ENCODE results near the gene LRP1.

DNA sequence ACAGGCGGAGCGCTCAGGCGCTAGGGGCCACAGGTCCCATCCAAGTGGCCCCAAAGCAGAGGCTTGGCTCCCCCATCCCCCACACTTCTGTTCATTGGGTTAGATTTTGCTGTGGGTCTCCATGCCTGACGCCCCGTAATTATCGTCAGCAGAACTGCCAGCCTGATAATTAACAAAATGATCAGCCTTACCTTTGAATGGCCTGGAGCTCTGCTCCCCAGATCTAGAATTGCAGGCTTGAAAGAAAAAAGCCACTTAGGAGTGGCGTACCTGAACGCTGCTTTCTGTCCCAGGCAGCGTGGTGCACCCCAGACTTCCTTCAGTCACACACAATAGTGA is 47.8 kb downstream of the LRP1 start:
- TF ChIP-seq CTCF (conservative IDR thresholded peaks at IDR 0.05; ENCODE audit: low read length) (peak; percentile 36; the same call in 1 of the 2 replicates), EZH2phosphoT487 (IDR thresholded peaks at IDR 0.05; ENCODE audit: borderline replicate concordance) (no peak)

Measured in Loucy (cell line).